ENCODE results near the gene GPR6.

Gene GPR6

GRCh38 chr6:110015206-110015605 lies 37.1 kb downstream of the GPR6 start:
- H3K27me3 Mint-ChIP-seq (ENCODE audit: low read depth, poor library complexity), result peaks cover 9% of the 10 kb centered on the region
- DNase-seq, result no peak
- H3K27ac Mint-ChIP-seq, result no peak overlapping the region
- H3K36me3 Mint-ChIP-seq (ENCODE audit: low read depth), result no peaks in the 10 kb centered on the region
- H3K9me3 Mint-ChIP-seq, result no peaks in the 10 kb centered on the region
- H3K4me3 Mint-ChIP-seq, result no peak overlapping the region
- TF ChIP-seq CTCF (IDR thresholded peaks at IDR 0.05), result no peak
- H3K4me1 Mint-ChIP-seq, result no peaks in the 10 kb centered on the region

- TF ChIP-seq CTCF (IDR thresholded peaks at IDR 0.05), result no peak
- Mint-ChIP-seq H3K4me1 (no peaks in the 10 kb centered on the region), H3K27ac (no peak overlapping the region), H3K9me3 (no peaks in the 10 kb centered on the region), H3K27me3 (ENCODE audit: low read depth, poor library complexity) (peaks cover 9% of the 10 kb centered on the region), H3K4me3 (no peak overlapping the region), H3K36me3 (ENCODE audit: low read depth) (no peaks in the 10 kb centered on the region)
- DNase-seq, result no peak
These were observed 39.2 kb downstream of the GPR6 start for GRCh38 chr6:110017306-110017705.

GRCh38 chr6:110017946-110018345 lies 39.8 kb downstream of the GPR6 start:
- TF ChIP-seq CTCF (IDR thresholded peaks at IDR 0.05), result no peak
- Mint-ChIP-seq H3K4me1 (no peaks in the 10 kb centered on the region), H3K4me3 (no peak overlapping the region), H3K36me3 (ENCODE audit: low read depth) (no peaks in the 10 kb centered on the region), H3K27ac (no peak overlapping the region), H3K27me3 (ENCODE audit: low read depth, poor library complexity) (peaks cover 9% of the 10 kb centered on the region), H3K9me3 (no peaks in the 10 kb centered on the region)
- DNase-seq, result no peak

GRCh38 chr6:110018486-110018885 lies 40.4 kb downstream of the GPR6 start:
- Mint-ChIP-seq H3K27me3 (ENCODE audit: low read depth, poor library complexity) (peaks cover 9% of the 10 kb centered on the region), H3K9me3 (no peaks in the 10 kb centered on the region), H3K36me3 (ENCODE audit: low read depth) (no peaks in the 10 kb centered on the region), H3K4me3 (no peak overlapping the region), H3K27ac (no peak overlapping the region), H3K4me1 (no peaks in the 10 kb centered on the region)
- no peak for TF ChIP-seq CTCF (IDR thresholded peaks at IDR 0.05)
- no peak for DNase-seq

- no peak overlapping the region for H3K27ac Mint-ChIP-seq
- no peak overlapping the region for H3K4me3 Mint-ChIP-seq
These were observed 42.8 kb downstream of the GPR6 start for GRCh38 chr6:110020888-110021287.

More at GRCh38 chr6:110020888-110021287, 42.8 kb downstream of the GPR6 start:
- Mint-ChIP-seq H3K36me3 (ENCODE audit: low read depth) (no peaks in the 10 kb centered on the region), H3K4me1 (no peaks in the 10 kb centered on the region), H3K27me3 (ENCODE audit: low read depth, poor library complexity) (peaks cover 9% of the 10 kb centered on the region), H3K9me3 (peaks cover 14% of the 10 kb centered on the region)
- TF ChIP-seq CTCF (IDR thresholded peaks at IDR 0.05), result no peak
- DNase-seq, result no peak
